Endothelial cell of umbilical vein (primary cell): ENCODE measurements around the gene FTO.

Source experiments
- CTCF ChIP-seq, 2 donors: IDR thresholded peaks; 1 replicate in 1 of 2; 2 replicates in 1 of 2; pipeline ENCODE4 v1.5.1; 2011; ENCODE audit warnings: low read length in 2 of 2, mild to moderate bottlenecking in 2 of 2, moderate library complexity in 2 of 2, control low read depth in 1 of 2, inconsistent platforms in 1 of 2, low read depth in 1 of 2; ENCODE audit not compliant: insufficient read depth in 1 of 2; ENCODE audit errors: extremely low read depth in 1 of 2
- FOS ChIP-seq: IDR thresholded peaks from 2 replicates; pipeline ENCODE4 v1.6.1; 2011; ENCODE audit warnings: mild to moderate bottlenecking, low read length, moderate library complexity, borderline replicate concordance; ENCODE audit not compliant: insufficient read depth
- JUN ChIP-seq: IDR thresholded peaks from 2 replicates; pipeline ENCODE4 v1.6.1; 2011; ENCODE audit warnings: borderline replicate concordance, low read depth; ENCODE audit not compliant: insufficient read length, insufficient read depth
- MAX ChIP-seq: IDR thresholded peaks from 2 replicates; pipeline ENCODE4 v1.6.1; 2011; ENCODE audit not compliant: insufficient read depth, insufficient read length
- POLR2A ChIP-seq: IDR thresholded peaks from 2 replicates; pipeline ENCODE4 v1.6.1; 2012; ENCODE audit warnings: low read depth, mild to moderate bottlenecking, control low read depth, low read length
- POLR2AphosphoS5 ChIP-seq: IDR thresholded peaks from 2 replicates; pipeline ENCODE4 v1.6.1; 2012; ENCODE audit warnings: low read depth, mild to moderate bottlenecking, control low read depth, low read length, moderate library complexity; ENCODE audit not compliant: insufficient read depth

- no peak for TF ChIP-seq CTCF (IDR thresholded peaks at IDR 0.05; ENCODE audit: extremely low read depth in 1 of 2, insufficient read depth in 1 of 2, low read depth in 1 of 2, low read length in 2 of 2)
- no peak for TF ChIP-seq MAX
- TF ChIP-seq POLR2AphosphoS5: no peak
- no peak for TF ChIP-seq JUN
- TF ChIP-seq POLR2A: no peak
- no peak for TF ChIP-seq FOS
Measured at GRCh38 chr16:53678756-53679343, 25.1 kb upstream of the FTO start.
